Left colon (tissue), 2 donors: Measurements from ENCODE around the gene SETBP1. TPM values are rescaled to one million over a fixed set of nuclear protein-coding genes. Genes with fewer than 3 reads are reported as not detected.
A peak's percentile ranks its signal among the peaks of the same experiment; 100 is the strongest.

Experiments
- ATAC-seq: fragments of 200-7000 bp; cut with Tn5 transposase; one replicate; pipeline ENCODE4 v1.9.1; 2020; ENCODE audit warnings: mild to moderate bottlenecking, moderate library complexity
- DNase-seq, 2 donors: peaks; one replicate each; pipeline ENCODE4 v3.0.0-alpha.2; 2020
- intact Hi-C, 2 donors: fragments of 100-400 bp; cut with DNase I in 1 of 2; cut with micrococcal nuclease in 1 of 2; formaldehyde crosslinking; loops; one replicate each; pipeline versions ENCODE4 v1.11.2 to v1.14.0; 2022; cut with DNase I, micrococcal nuclease
- total RNA-seq, 2 donors: library from RNA; stranded (reverse); fragmentation: NEBNext Ultra II Directional; extraction: Animal tissue kit (Norgen Biotek cat#: 25700); gene quantifications; one replicate each; pipeline ENCODE4 v1.2.1, GENCODE V29; 2021
- donor health status: DM: no; HTN: no; CAD: no.
- donor health status: DM: yes; HTN: yes; CAD: no.

The SETBP1 gene
- total RNA-seq, 2 donors from 2014 or later = 10.2 to 21.2 TPM

DNA sequence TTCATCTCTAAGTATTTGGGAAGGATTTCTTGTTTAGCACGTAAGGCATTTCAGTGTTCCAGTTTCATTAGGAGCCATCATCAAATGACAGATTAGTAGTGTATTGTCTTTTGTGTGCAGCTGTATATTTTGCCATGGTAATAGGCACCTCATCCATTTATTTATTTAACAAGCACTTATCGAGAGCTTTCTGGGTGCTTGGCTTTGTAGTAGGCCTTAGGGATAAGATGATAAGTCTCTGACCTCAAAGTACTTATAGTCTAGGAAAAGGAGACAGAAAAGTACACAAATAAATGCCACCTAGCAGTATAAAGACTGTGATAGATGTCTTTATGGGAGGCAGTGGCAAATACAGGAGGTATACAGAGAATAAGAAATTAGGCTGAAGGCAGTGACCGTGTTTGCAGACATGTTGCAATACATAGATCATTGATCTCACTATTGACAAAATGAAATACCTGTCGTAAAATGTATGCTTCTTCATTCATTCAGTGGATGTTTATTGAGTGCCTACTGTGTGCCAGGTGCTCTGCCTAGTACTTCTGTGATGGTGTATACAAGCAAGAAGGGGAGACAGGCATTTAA, 265.9 kb downstream of the SETBP1 start:
- intact Hi-C loops = no loop called here
- no peak for DNase-seq
- ATAC-seq = peak; percentile 58

DNA sequence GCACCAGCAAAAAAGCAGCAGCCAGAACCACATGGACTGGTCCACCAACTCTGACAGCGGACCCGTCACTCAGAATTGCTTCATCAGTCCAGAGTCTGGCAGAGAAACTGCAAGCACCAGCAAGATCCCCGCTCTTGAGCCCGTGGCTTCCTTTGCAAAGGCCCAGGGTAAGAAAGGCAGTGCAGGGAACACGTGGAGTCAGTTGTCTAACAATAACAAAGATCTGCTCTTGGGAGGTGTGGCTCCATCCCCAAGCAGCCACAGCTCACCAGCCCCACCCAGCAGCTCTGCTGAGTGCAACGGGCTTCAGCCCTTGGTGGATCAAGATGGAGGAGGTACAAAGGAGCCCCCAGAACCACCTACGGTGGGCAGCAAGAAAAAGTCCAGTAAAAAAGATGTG, 269.3 kb downstream of the SETBP1 start:
- intact Hi-C loops = no loop called here
- DNase-seq (no peak), ATAC-seq (no peak)

DNA sequence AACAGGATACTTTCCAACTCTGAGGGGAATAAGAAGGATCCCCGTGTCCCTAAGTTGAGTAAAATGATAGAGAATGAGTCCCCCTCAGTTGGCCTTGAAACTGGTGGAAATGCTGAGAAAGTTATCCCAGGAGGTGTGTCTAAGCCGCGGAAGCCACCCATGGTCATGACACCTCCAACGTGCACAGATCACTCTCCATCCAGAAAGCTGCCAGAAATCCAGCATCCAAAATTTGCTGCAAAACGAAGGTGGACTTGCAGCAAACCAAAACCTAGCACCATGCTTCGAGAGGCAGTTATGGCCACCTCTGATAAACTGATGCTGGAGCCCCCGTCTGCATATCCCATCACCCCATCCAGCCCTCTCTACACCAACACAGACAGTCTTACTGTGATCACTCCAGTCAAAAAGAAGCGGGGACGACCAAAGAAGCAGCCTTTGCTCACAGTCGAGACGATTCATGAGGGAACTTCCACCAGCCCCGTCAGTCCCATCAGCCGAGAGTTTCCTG, 270.1 kb downstream of the SETBP1 start:
- intact Hi-C loops = no loop called here
- DNase-seq (no peak), ATAC-seq (no peak)

DNA sequence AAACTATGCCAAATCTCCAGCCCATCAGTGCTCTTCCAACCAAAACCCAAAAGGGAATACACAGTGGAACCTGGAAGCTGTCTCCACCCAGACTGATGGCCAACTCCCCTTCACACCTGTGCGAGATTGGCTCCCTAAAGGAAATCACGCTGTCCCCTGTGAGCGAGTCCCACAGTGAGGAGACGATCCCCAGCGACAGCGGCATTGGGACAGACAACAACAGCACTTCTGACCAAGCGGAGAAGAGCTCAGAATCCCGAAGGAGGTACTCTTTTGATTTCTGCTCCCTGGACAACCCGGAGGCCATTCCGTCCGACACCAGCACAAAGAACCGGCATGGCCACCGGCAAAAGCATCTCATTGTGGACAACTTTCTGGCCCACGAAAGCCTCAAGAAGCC, 271.1 kb downstream of the SETBP1 start:
- intact Hi-C loops = no loop called here
- no peak for DNase-seq

DNA sequence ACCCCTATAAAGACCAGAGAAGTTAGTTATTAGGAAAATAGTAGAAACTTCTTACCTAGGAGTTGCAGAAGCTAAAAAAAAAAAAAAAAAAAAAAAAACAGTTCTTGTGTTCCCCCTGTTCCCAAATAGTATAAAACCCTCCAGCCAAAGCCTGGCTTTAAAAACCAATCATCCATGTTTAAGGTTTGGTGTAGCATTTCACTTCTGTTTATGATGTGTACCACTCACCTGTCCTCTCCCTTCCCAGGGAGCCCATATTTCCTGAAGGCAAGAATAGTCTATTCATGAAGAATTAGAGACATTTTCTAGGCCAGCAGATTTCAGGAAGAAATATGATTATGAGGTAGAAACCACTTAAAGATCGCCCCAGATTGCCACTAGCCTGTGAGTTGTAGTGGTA, 273.6 kb downstream of the SETBP1 start:
- intact Hi-C loops = no loop called here
- DNase-seq = no peak
- no peak for ATAC-seq

More for the DNA sequence above, 271.1 kb downstream of the SETBP1 start:
- ATAC-seq = no peak

DNA sequence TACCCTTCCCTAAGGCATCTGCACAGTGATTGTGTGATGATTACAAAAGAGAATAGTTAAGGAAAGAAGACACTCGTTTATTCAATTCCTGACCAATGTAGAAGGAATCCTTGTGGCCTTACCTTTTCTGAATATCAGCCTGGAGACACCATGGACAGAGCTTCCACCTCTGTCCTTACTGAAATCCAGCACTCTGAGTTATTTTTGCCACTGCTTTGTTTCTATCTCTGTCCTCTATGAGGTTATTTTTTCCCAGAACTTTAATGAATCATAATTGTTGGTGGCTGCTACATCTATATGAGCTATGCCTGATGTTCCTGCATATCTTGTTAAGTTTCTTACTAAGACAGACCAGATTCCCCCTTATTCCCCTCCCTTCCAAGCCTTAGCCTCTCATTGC, 275.1 kb downstream of the SETBP1 start:
- intact Hi-C loops = no loop called here
- no peak for DNase-seq
- no peak for ATAC-seq

DNA sequence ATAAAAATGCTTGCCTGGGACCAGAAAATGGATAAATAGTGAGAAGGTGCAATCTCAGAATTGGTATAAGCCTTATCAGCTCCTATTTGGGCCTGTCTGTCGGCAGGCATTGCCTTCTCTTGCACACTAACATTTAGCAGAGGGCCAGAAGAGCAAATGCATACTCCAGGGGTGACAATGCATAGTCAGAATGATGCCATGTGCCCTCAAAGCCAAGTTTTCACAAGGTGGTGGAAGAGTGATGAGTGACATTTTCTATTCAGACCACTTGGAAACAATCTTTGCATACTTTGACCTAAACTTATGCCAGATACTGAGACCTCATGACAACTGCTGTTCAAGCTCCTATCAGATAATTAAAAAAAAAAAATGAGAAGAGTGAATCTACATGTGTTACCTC, 276.3 kb downstream of the SETBP1 start:
- DNase-seq (no peak), ATAC-seq (no peak)
- intact Hi-C loops = no loop called here

DNA sequence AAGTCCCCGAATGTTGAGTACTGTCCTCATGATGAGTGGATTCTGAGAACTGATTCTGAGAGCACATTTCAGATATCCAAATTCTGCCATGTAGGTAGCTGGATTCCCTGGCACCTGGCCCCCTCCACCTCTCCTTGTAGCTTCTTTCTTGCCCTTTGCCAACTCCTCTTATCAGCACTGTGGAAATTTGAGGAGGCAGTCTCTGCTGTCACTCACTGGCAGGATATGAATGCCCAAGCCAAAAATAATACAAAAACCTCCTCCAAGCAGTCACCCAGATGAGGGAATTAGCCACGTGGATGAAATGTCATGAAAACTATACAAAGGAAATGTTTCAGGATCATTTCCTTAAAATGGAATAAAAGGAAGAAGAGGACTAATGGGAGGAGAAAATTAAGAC, 276.8 kb downstream of the SETBP1 start:
- no peak for DNase-seq
- intact Hi-C loops = no loop called here
- no peak for ATAC-seq

DNA sequence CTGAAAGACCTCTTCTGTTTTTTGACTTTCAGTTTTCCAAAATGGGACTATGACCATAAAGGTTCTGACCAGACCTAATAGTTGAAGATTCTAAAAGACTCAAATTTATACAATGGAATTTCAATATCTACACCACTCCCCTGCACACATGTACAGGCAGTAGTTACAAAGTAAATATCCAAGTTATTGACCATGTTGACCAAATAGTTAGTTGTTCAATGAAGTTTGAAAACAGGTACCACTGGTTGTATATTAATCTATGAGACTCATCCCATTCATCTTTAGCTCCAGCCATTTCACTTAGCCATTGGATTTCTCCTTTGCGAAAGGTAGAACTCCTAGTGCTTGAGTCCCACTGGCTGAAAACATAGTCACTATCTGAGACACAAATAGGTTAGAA, 277.4 kb downstream of the SETBP1 start:
- intact Hi-C loops = no loop called here
- DNase-seq (no peak), ATAC-seq (no peak)

DNA sequence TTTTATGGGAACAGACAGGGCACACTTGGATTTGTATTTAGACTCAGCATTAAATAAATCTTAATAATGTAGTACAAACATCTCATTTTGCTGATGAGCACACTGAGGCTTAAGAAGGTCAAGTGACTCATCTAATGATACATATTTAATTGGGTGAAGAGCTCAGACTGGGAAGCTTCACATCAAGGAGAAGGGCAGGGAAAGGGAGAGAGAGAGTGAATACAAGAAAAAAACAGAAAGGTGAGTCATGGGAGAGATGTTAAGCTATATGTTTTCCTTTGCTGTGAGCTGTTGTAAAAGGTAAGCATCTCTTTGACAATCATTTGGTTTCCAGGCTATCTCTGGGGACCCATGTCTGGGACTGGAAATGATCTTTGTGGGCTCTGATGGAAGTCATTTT, 277.8 kb downstream of the SETBP1 start:
- ATAC-seq (no peak), DNase-seq (no peak)
- intact Hi-C loops = no loop called here

DNA sequence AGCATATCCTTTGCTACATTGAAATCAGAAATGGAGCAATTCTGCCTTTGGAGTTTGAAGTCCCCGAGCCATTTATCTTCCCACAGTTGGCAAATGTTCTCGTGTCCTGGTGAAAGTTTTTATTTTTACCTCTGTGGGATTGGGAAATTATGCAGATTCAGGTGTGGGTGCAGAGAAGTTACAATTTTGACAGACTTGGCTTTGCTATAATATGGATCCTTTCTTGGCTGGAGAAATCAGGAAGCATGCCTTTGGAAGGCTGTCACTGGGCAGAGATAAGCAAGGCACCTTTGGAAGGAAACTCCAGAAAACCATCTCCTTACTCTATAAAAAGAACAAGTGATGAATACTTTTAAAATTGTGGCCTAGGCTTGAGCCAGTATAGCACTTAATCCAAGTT, 278.3 kb downstream of the SETBP1 start:
- DNase-seq = no peak
- no peak for ATAC-seq
- intact Hi-C loops = no loop called here

DNA sequence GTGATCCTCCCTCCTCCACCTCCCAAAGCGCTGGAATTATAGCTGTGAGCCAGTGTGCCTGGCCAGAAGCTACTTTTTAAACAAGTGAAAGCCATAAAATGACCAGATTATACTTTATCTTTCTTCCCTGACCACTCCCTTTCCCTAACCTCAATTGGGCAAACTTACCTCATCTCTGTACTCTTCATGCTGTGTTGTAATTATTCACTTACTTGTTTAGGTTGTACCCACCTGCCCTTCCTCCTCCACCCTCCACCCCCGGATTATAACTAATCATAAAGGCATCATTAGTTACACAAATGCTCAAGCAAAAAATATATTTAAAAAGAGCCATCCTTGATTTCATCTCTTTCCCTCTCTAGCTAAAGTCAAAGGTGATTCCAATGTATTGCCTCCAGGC, 279.9 kb downstream of the SETBP1 start:
- ATAC-seq = no peak
- no peak for DNase-seq
- intact Hi-C loops = no loop called here

DNA sequence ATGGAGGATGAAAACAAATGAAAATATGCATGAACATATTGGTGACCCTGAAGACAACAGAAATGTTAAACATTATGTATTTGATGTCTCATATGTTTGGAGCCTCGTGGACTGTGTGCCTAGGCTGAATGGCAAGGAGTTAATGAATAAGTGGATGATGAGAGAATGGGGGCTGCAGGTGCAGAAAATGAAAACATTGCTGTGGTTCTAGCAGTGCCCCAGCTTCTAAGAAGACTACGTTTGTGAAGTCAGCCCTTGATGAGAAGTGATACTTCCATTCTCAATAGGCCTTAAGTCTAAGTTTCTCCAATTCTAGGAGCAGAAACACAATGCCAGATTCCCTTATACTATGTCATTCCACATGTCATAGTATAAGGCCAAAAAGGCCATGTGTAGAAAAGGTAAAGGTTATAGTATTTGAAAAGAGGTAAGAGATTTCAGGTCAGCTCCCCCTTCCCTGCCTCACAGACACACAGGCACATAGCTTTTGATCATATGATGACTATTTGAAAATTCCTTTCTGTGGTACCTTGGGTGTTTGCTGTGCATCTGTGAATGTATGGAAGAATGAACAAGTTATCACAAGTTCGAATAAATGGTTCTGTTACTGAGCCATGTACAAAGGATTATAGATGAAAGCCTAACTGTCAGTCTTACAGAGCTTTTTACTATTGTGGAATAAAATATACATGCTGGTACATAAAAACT, 280.8 kb downstream of the SETBP1 start:
- DNase-seq = no peak
- intact Hi-C loops = no loop called here
- ATAC-seq = no peak

DNA sequence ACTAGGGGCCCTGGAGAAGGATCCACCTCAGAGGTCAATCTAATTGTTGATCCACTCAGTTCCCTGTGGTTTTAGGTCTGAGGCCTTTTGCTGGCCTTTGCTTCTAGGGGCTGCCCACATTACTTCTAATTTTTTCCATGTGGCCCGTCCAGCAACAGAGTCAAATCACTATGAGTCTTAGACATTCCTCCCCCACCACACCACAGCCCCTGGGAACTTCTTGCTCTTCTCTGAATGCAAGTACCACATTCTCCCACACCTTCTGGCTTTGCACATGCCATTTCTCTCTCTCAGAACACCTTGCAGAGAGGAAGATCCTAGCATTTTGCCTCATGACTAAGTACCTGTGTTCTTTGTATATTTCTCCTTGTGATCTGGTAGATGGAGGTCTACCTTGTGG, 286.9 kb downstream of the SETBP1 start:
- DNase-seq (no peak), ATAC-seq (no peak)
- intact Hi-C loops = no loop called here

DNA sequence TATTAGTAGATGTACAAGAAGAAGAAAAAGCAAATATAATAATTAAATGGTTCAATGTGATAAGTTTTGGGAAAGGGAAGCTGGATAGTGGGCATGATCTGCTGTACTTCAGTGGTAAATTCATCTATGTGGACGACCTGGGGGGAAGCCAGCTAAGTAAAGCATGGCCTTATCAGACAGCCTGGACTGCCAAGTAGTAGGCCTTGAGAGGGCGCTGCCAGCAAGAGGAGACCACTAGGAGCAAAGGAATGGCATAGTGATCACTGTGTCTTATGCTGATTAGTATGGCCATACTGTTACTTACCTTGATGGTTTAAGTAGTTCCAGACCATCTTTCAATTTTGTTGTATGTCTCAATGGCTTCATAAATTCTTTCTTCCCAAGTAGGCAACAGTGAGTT, 287.6 kb downstream of the SETBP1 start:
- no peak for ATAC-seq
- DNase-seq = no peak
- intact Hi-C loops = no loop called here

DNA sequence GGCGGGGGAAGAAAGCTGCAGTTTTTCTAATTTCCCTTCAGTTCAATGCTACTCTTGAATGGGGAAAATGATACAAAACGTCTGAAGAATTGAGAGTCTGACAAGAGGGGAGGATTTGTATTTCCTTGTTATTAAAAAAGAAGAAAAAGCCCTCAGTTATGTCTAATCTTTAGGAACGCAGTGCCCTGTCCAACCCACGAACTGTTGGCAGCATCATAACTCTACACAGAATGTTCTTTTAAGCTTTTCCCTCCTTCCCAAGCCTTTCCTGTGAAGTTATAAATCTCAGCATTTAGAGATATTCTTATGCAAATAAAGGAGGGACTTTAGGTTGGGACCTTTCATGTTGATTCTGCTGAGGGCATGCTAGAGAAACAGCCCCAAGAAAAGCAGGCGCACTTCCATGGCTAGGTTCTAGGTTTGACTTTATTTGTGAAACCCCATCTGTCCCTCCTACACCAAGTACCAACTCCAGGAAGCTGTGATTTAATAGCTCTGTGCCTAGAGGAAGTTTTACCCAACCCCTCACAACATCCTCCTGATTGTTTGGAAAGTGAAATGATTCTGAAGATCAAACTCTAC, 288.6 kb downstream of the SETBP1 start:
- intact Hi-C loops = no loop called here
- no peak for DNase-seq
- no peak for ATAC-seq

DNA sequence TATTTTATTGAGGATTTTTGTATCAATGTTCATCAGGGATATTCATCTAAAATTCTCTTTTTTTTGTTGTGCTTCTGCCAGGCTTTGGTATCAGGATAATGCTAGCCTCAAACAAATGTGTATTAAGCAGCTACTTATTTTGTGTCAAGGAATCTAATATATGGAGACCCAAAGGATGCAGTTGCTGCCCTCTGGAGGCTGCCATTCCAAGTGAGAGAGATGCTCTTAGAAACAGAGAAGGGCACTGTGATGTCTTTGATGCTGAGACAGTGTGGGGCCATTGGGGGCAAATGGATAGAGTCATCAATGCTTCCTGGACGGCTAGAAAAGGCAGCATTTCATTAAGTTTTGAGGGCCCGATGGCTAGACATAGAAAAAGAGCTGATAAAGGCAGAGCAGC, 292.6 kb downstream of the SETBP1 start:
- DNase-seq (peak in 1 of 2 donors; percentile 12), ATAC-seq (no peak)
- intact Hi-C loops = no loop called here

DNA sequence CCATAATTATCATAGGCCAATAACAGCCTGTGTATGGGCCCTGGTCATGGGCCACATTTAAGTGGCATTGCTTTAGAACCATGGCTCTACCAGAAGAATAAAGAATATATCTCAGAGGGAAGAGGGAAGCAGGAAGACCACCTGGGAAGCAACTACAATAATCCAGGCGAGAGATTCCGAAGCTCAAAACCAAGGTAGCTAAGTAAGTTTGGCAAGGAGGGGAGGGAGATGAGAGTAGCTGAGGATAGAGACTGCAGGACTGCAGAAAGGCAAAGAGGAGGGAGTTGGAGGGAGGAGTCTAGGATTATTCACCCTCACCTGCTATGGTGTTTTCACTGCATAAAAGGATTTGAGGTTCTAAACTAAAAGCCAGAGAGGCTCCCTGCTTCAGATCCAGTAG, 293.5 kb downstream of the SETBP1 start:
- DNase-seq = no peak
- intact Hi-C loops = no loop called here
- ATAC-seq = no peak

DNA sequence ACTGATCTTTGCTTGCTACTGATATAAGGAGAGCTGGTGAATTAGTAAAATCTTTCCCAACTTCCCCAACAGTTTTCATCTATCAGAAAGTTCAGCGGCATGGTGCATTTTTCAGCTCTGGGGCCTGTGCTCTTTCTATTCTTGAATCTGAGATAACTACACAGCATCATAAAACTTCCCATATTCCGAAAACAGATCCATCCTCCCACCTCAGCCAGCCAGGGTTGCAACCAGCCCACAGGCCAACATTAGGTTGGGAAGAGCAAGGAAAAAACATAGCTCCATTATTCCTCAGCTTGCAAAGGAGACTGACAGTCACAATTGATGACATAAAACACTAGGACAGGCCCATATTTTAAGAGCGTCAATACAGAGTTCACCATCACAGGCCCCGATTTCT, 297.2 kb downstream of the SETBP1 start:
- ATAC-seq (no peak), DNase-seq (no peak)
- intact Hi-C loops = no loop called here

DNA sequence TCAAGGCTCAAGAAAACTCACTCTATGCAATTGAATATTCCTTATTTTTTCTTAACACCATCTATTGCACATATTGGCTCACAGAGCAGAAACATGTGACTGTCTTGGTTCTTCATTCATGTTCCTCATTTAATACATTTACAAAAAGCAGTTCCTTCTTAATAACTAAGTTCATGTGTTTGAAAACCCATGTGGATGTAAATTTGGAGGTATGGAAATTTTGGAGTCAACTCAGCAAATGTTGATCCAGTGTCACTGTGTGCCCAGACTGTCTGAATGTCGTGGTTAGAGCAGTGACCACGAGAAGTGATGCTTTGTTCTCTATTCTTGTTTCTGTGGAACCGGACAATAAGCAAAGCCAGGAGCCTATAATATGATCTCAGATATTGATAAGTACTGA, 299.1 kb downstream of the SETBP1 start:
- intact Hi-C loops = no loop called here
- DNase-seq (no peak), ATAC-seq (no peak)

DNA sequence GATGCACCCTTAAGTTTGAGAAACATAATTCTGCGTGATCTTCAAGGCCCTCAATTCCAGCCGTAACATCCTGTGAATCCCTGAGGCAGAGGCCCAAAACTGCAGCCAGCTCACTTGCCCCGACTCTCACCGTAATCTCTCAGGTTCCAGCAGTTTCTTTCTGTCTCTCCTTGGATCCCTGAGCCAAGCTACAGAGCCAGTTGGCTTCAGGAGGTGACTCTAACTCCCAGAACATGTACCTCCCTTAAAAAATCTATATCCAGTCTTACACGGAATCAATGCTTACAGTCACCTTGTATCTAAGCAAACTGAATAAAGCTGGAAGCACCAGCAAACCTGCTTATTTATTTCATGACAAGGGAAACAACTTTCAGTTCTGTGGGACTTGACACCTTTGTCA, 300.4 kb downstream of the SETBP1 start:
- no peak for ATAC-seq
- DNase-seq = no peak
- intact Hi-C loops = no loop called here
